ENCODE measurements around the gene FER. TPM values are rescaled to one million over a fixed set of nuclear protein-coding genes. Genes with fewer than 3 reads are reported as not detected.
"Not testable (repeated sequence)": the region's sequence is repeated elsewhere in the genome, so short reads cannot be mapped to it uniquely, and the experiment has no call there.

The FER gene
- total and polyA plus RNA-seq, 9 donors, result 6.3 to 26.9 (median 9.7) TPM

GRCh38 chr5:108983461-108984092 lies 235.9 kb downstream of the FER start:
- Histone ChIP-seq H3K36me3 (ENCODE audit: control insufficient read depth, insufficient read depth, low read length) (no peaks in the 10 kb centered on the region), H3K9me3 (replicated peaks; ENCODE audit: control insufficient read depth, low read depth, low read length) (peaks cover 2% of the 10 kb centered on the region), H3K4me1 (ENCODE audit: control insufficient read depth, insufficient read depth, low read length) (no peaks in the 10 kb centered on the region), H3K27me3 (ENCODE audit: control insufficient read depth, insufficient read depth, low read length) (no peaks in the 10 kb centered on the region), H3K27ac (ENCODE audit: low read length) (no peak overlapping the region), H3K4me3 (ENCODE audit: low read length) (no peak overlapping the region)
- WGBS (ENCODE audit: insufficient coverage), result 84% methylated on average over 2 of the region's 4 CpGs
- no peak for DNase-seq

GRCh38 chr5:108989761-108990392 lies 242.2 kb downstream of the FER start:
- H3K4me1 ChIP-seq (ENCODE audit: control insufficient read depth, insufficient read depth, low read length), result no peaks in the 10 kb centered on the region
- no peak for DNase-seq
- H3K27me3 ChIP-seq (ENCODE audit: control insufficient read depth, insufficient read depth, low read length), result no peaks in the 10 kb centered on the region
- no peak overlapping the region for H3K27ac ChIP-seq (ENCODE audit: low read length)
- H3K9me3 ChIP-seq (replicated peaks; ENCODE audit: control insufficient read depth, low read depth, low read length), result peaks cover 5% of the 10 kb centered on the region
- H3K36me3 ChIP-seq (ENCODE audit: control insufficient read depth, insufficient read depth, low read length), result no peaks in the 10 kb centered on the region
- no CpG with 5 or more reads among the region's 1 CpG for whole genome bisulfite sequencing (ENCODE audit: insufficient coverage)
- H3K4me3 ChIP-seq (ENCODE audit: low read length), result no peak overlapping the region

GRCh38 chr5:108992396-108993085 lies 244.8 kb downstream of the FER start:
- not testable (repeated sequence) for H3K27me3 ChIP-seq (ENCODE audit: control insufficient read depth, insufficient read depth, low read length); H3K9me3 ChIP-seq (replicated peaks; ENCODE audit: control insufficient read depth, low read depth, low read length); H3K27ac ChIP-seq (ENCODE audit: low read length); H3K4me3 ChIP-seq (ENCODE audit: low read length); H3K4me1 ChIP-seq (ENCODE audit: control insufficient read depth, insufficient read depth, low read length); H3K36me3 ChIP-seq (ENCODE audit: control insufficient read depth, insufficient read depth, low read length); DNase-seq
- WGBS (ENCODE audit: insufficient coverage), result 100% methylated on average over 6 of the region's 47 CpGs

DNA sequence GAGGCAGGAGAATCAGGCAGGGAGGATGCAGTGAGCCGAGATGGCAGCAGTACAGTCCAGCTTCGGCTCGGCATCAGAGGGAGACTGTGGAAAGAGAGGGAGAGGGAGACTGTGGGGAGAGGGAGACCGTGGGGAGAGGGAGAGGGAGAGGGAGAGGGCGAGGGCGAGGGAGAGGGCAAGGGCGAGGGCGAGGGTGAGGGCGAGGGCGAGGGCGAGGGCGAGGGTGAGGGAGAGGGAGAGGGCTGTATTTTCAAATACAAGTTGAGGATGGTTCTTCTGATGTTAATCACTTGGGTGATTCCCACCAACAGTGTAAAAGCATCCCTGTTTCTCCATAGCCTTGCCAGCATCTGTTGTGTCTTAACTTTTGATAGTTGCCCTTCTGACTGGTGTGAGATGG lies 245.7 kb downstream of the FER start:
- H3K36me3 ChIP-seq (ENCODE audit: control insufficient read depth, insufficient read depth, low read length); DNase-seq; H3K9me3 ChIP-seq (replicated peaks; ENCODE audit: control insufficient read depth, low read depth, low read length); H3K4me3 ChIP-seq (ENCODE audit: low read length); H3K4me1 ChIP-seq (ENCODE audit: control insufficient read depth, insufficient read depth, low read length); H3K27me3 ChIP-seq (ENCODE audit: control insufficient read depth, insufficient read depth, low read length); H3K27ac ChIP-seq (ENCODE audit: low read length): not testable (repeated sequence)
- WGBS (ENCODE audit: insufficient coverage), result 95% methylated on average over 12 of the region's 12 CpGs

DNA sequence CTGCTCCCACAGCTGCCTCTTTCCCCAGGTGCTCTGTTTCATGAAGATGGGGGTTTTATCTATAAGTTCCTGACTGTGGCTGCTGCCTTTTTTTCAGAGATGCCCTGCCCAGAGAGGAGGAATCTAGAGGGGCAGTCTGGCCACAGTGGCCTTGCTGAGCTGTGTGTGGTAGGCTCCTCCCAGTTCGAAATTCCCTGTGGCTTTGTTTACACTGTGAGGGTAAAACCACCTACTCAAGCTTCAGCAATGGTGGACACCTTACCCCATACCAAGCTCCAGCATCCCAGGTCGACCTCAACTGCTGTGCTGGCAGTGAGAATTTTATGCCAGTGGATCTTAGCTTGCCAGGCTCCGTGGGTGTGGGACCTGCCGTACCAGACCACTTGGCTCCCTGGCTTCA lies 250.0 kb downstream of the FER start:
- no peaks in the 10 kb centered on the region for H3K27me3 ChIP-seq (ENCODE audit: control insufficient read depth, insufficient read depth, low read length)
- H3K4me1 ChIP-seq (ENCODE audit: control insufficient read depth, insufficient read depth, low read length), result no peaks in the 10 kb centered on the region
- DNase-seq, result no peak
- WGBS (ENCODE audit: insufficient coverage), result 100% methylated on average over 3 of the region's 4 CpGs
- H3K4me3 ChIP-seq (ENCODE audit: low read length), result no peak overlapping the region
- H3K36me3 ChIP-seq (ENCODE audit: control insufficient read depth, insufficient read depth, low read length), result no peaks in the 10 kb centered on the region
- no peak overlapping the region for H3K27ac ChIP-seq (ENCODE audit: low read length)
- H3K9me3 ChIP-seq (replicated peaks; ENCODE audit: control insufficient read depth, low read depth, low read length), result peaks cover 4% of the 10 kb centered on the region

DNA sequence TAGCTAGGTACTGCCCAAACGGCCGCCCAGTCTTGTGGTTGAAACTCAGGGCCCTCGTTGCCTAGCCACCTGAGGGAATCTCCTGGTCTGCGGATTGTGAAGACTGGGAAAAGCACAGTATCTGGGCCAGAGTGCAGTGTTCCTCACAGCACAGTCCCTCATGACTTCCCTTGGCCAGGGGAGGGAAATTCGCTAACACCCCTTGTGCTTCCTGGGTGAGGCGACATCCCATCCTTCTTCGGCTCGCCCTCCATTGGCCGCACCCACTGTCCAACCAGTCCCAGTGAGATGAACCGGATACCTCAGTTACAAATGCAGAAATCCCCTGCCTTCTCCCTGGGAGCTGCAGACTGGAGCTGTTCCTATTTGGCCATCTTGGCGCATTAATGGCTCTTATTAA lies 250.5 kb downstream of the FER start:
- no peaks in the 10 kb centered on the region for H3K36me3 ChIP-seq (ENCODE audit: control insufficient read depth, insufficient read depth, low read length)
- no peak for DNase-seq
- H3K27ac ChIP-seq (ENCODE audit: low read length), result no peak overlapping the region
- H3K9me3 ChIP-seq (replicated peaks; ENCODE audit: control insufficient read depth, low read depth, low read length), result peaks cover 4% of the 10 kb centered on the region
- H3K4me3 ChIP-seq (ENCODE audit: low read length), result no peak overlapping the region
- no peaks in the 10 kb centered on the region for H3K27me3 ChIP-seq (ENCODE audit: control insufficient read depth, insufficient read depth, low read length)
- 93% methylated on average over 9 of the region's 11 CpGs for WGBS (ENCODE audit: insufficient coverage)
- H3K4me1 ChIP-seq (ENCODE audit: control insufficient read depth, insufficient read depth, low read length), result no peaks in the 10 kb centered on the region

GRCh38 chr5:109003928-109004327 lies 256.2 kb downstream of the FER start:
- Histone ChIP-seq H3K36me3 (ENCODE audit: control insufficient read depth, insufficient read depth, low read length) (no peaks in the 10 kb centered on the region), H3K9me3 (replicated peaks; ENCODE audit: control insufficient read depth, low read depth, low read length) (no peaks in the 10 kb centered on the region), H3K4me1 (ENCODE audit: control insufficient read depth, insufficient read depth, low read length) (no peaks in the 10 kb centered on the region), H3K27me3 (ENCODE audit: control insufficient read depth, insufficient read depth, low read length) (no peaks in the 10 kb centered on the region), H3K4me3 (ENCODE audit: low read length) (no peak overlapping the region), H3K27ac (ENCODE audit: low read length) (no peak overlapping the region)
- no peak for DNase-seq
- no CpG with 5 or more reads among the region's 4 CpGs for WGBS (ENCODE audit: insufficient coverage)

- no CpG with 5 or more reads among the region's 4 CpGs for WGBS (ENCODE audit: insufficient coverage)
- H3K27ac ChIP-seq (ENCODE audit: low read length), result no peak overlapping the region
- H3K27me3 ChIP-seq (ENCODE audit: control insufficient read depth, insufficient read depth, low read length), result no peaks in the 10 kb centered on the region
- H3K9me3 ChIP-seq (replicated peaks; ENCODE audit: control insufficient read depth, low read depth, low read length), result no peaks in the 10 kb centered on the region
- DNase-seq, result no peak
- H3K4me3 ChIP-seq (ENCODE audit: low read length), result no peak overlapping the region
- no peaks in the 10 kb centered on the region for H3K4me1 ChIP-seq (ENCODE audit: control insufficient read depth, insufficient read depth, low read length)
- no peaks in the 10 kb centered on the region for H3K36me3 ChIP-seq (ENCODE audit: control insufficient read depth, insufficient read depth, low read length)
Observed at GRCh38 chr5:109005297-109006009, 257.8 kb downstream of the FER start.

- H3K36me3 ChIP-seq (ENCODE audit: control insufficient read depth, insufficient read depth, low read length), result no peaks in the 10 kb centered on the region
- H3K4me3 ChIP-seq (ENCODE audit: low read length), result no peak overlapping the region
- no peaks in the 10 kb centered on the region for H3K4me1 ChIP-seq (ENCODE audit: control insufficient read depth, insufficient read depth, low read length)
- WGBS (ENCODE audit: insufficient coverage), result 71% methylated on average over 2 of the region's 6 CpGs
- no peak overlapping the region for H3K27ac ChIP-seq (ENCODE audit: low read length)
- H3K9me3 ChIP-seq (replicated peaks; ENCODE audit: control insufficient read depth, low read depth, low read length), result no peaks in the 10 kb centered on the region
- no peaks in the 10 kb centered on the region for H3K27me3 ChIP-seq (ENCODE audit: control insufficient read depth, insufficient read depth, low read length)
- DNase-seq, result no peak
Observed at GRCh38 chr5:109006129-109006528, 258.4 kb downstream of the FER start.

DNA sequence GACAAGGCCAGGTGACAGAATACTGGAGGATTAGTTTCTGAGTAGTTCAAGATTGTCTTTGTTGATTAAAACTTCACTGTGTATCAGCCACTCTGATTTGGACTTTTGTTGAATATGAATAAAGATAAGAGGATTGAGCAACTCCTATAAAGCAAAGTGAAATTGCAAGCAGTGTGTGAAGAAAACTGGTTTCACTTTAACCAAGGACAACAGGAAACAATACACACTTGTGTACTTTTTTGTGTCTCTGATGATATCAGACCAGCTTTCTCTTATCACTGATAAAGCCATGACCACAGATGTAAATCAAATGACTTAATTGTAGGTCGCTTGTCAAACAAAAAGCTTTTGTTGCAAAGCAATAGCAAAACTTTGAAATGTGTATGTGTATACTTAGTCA lies 268.6 kb downstream of the FER start:
- Histone ChIP-seq H3K27me3 (ENCODE audit: control insufficient read depth, insufficient read depth, low read length) (no peaks in the 10 kb centered on the region), H3K36me3 (ENCODE audit: control insufficient read depth, insufficient read depth, low read length) (no peaks in the 10 kb centered on the region), H3K9me3 (replicated peaks; ENCODE audit: control insufficient read depth, low read depth, low read length) (no peaks in the 10 kb centered on the region), H3K27ac (ENCODE audit: low read length) (no peak overlapping the region), H3K4me3 (ENCODE audit: low read length) (no peak overlapping the region), H3K4me1 (ENCODE audit: control insufficient read depth, insufficient read depth, low read length) (no peaks in the 10 kb centered on the region)
- no CpG with 5 or more reads among the region's 1 CpG for WGBS (ENCODE audit: insufficient coverage)
- no peak for DNase-seq

All from muscle of leg (tissue), 11 donors.